ENCODE results near the gene DHRS11. TPM values are rescaled to one million over a fixed set of nuclear protein-coding genes. Genes with fewer than 3 reads are reported as not detected.

Gene DHRS11
- polyA plus RNA-seq, 4 donors = 195 to 654 (median 459) TPM

DNA sequence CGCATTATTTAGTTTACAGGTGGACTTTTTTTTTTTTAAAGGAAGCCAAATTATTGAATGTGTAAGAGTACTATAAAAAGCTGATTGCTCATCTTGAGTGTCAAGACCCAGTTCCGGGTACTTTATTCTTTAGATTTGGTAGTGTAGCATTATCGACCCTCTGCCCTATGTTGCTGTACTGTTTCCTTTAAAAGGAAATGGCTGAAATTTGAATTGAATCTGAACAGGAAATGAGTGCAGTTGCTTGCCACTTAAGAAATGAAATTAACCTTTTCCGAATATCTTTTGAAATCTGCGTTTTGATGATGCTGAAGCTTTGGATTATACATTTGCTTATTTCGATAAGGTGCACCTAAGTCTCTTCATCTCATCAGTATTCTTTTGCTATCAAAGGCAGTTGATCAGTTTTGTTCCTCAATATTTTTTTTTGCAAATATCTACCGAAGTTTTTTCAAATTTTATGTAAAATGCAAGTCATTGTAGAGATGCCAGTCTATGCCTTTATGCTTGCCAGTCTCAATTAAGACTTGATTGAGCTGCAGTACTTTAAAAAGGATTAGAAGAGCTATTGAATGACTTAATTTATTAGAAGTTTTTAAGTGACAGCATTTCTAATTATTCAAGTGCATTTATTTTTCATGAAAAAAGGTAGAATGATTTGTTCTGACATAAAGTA lies 45.1 kb upstream of the DHRS11 start:
- Histone ChIP-seq H3K4me1 (ENCODE audit: control insufficient read depth in 3 of 3, insufficient read depth in 2 of 3, low read depth in 1 of 3, low read length in 2 of 3) (peaks cover 2 to 15% (median 4%) of the 10 kb centered on the region in 3 donors), H3K27ac (ENCODE audit: low read depth in 1 of 3, low read length in 2 of 3) (peak overlapping the region; percentile 93 to 95 (median 95)), H3K4me3 (ENCODE audit: low read depth in 1 of 3, low read length in 3 of 3) (peak overlapping the region; percentile 60 to 99 (median 89)), H3K36me3 (ENCODE audit: control insufficient read depth in 3 of 3, insufficient read depth in 2 of 3, low read depth in 1 of 3, low read length in 3 of 3) (peaks cover 2 to 4% (median 3%) of the 10 kb centered on the region in 3 donors), H3K9me3 (ENCODE audit: control insufficient read depth in 2 of 2, insufficient read depth in 1 of 2, low read depth in 1 of 2, low read length in 1 of 2) (no peaks in the 10 kb centered on the region), H3K27me3 (ENCODE audit: control insufficient read depth in 3 of 3, insufficient read depth in 3 of 3, low read length in 3 of 3) (no peaks in the 10 kb centered on the region)
- 3 to 7% (median 3%) methylated on average over 7 of the region's 7 CpGs for WGBS, 3 donors
- FAIRE-seq = no peak
- peak; percentile 16 to 19 for DNase-seq

DNA sequence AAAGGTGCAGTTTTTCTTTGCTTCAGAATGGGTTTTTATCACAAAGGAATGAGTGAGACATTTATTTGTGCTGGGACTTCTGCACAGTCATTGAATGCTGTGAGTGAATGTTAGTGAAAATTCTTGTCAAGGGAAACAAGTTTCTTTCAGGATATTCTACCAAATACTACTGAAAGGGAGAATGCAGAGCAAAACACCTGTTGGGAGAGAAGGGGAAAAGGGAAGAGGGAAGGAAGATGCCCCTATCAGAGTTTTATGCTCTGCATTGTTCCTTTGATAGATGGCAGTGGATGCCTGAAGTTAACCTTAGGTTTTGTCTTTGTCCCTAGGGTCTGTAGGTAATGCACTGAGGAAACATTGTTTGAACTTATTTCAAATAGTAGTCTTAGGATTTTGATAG lies 43.9 kb upstream of the DHRS11 start:
- DNase-seq (no peak), FAIRE-seq (no peak)
- H3K27me3 ChIP-seq (ENCODE audit: control insufficient read depth in 3 of 3, insufficient read depth in 3 of 3, low read length in 3 of 3) = no peaks in the 10 kb centered on the region
- no peaks in the 10 kb centered on the region for H3K9me3 ChIP-seq (ENCODE audit: control insufficient read depth in 2 of 2, insufficient read depth in 1 of 2, low read depth in 1 of 2, low read length in 1 of 2)
- H3K27ac ChIP-seq (ENCODE audit: low read depth in 1 of 3, low read length in 2 of 3) = no peak overlapping the region
- peaks cover 2 to 8% (median 3%) of the 10 kb centered on the region in 3 donors for H3K36me3 ChIP-seq (ENCODE audit: control insufficient read depth in 3 of 3, insufficient read depth in 2 of 3, low read depth in 1 of 3, low read length in 3 of 3)
- H3K4me3 ChIP-seq (ENCODE audit: low read depth in 1 of 3, low read length in 3 of 3) = peak overlapping the region in 2 of 3 donors; percentile 3 to 10
- H3K4me1 ChIP-seq (ENCODE audit: control insufficient read depth in 3 of 3, insufficient read depth in 2 of 3, low read depth in 1 of 3, low read length in 2 of 3) = peaks cover 2 to 15% (median 4%) of the 10 kb centered on the region in 3 donors

DNA sequence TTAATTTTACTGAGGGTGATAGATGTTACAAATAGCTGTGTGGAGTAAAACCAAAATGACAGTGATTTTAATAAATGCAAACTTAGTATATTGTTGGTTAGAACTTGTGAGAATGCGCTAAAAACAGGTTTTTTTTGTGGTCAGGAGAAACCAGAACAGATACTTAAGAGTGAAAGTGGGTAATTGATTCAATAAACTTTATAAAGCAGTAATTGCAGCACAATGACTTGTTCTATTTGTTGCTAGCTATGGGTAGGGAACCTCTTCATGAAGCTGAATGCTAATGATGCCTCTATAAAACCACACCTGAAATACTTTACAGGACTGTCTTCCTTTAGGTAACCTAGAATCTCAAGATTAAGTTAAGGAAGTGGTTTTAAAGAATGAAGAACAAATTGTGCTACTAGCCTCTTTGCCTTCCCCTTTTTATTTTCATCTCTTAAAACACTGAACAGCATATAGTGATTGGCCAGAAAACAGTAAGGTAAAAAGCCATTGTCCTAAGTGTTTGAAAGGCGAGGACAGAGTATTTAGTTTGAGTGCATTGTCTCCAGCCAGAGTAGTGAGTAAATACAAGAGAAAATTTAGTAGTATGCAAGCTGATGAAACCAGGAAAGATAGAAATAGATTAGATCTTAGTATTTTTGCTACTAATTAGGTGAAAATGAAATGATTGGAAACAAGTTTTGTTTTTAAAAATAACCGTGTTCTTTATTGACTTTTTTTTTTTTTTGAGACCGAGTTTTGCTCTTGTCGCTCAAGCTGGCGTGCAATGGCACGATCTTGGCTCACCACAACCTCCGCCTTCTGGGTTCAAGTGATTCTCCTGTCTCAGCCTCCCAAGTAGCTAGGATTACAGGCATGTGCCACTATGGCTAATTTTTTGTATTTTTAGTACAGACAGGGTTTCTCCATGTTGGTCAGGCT lies 40.9 kb upstream of the DHRS11 start:
- FAIRE-seq = no peak

DNA sequence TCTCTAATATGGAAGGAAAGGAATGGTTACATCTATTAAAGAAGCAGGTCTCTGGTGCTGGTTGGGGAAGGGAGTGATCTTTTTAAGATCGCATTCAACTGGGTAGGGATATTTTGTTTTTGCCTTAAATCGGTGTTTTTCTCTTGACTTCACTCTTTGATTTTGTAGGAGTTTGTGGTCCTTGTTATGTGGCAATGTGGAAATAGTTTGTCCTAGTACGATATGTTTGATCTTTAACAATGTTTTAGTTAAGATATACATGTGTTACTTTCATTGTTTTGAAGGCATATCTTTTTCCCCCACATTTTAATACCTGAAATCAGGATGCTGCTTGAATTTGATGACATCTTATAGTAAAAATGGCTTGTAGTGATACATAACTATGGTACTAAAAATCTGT lies 38.2 kb upstream of the DHRS11 start:
- no peak overlapping the region for H3K27ac ChIP-seq (ENCODE audit: low read depth in 1 of 3, low read length in 2 of 3)
- peaks cover 0 to 5% (median 0%) of the 10 kb centered on the region in 3 donors for H3K4me1 ChIP-seq (ENCODE audit: control insufficient read depth in 3 of 3, insufficient read depth in 2 of 3, low read depth in 1 of 3, low read length in 2 of 3)
- DNase-seq (no peak), FAIRE-seq (no peak)
- no peak overlapping the region for H3K4me3 ChIP-seq (ENCODE audit: low read depth in 1 of 3, low read length in 3 of 3)
- WGBS, 3 donors = 81 to 90% (median 88%) methylated on average over 3 of the region's 3 CpGs
- H3K27me3 ChIP-seq (ENCODE audit: control insufficient read depth in 3 of 3, insufficient read depth in 3 of 3, low read length in 3 of 3) = no peaks in the 10 kb centered on the region
- no peaks in the 10 kb centered on the region for H3K9me3 ChIP-seq (ENCODE audit: control insufficient read depth in 2 of 2, insufficient read depth in 1 of 2, low read depth in 1 of 2, low read length in 1 of 2)
- peaks cover 7 to 37% (median 10%) of the 10 kb centered on the region in 3 donors for H3K36me3 ChIP-seq (ENCODE audit: control insufficient read depth in 3 of 3, insufficient read depth in 2 of 3, low read depth in 1 of 3, low read length in 3 of 3)

More for the DNA sequence above, 40.9 kb upstream of the DHRS11 start:
- Histone ChIP-seq H3K4me3 (ENCODE audit: low read depth in 1 of 3, low read length in 3 of 3) (no peak overlapping the region), H3K4me1 (ENCODE audit: control insufficient read depth in 3 of 3, insufficient read depth in 2 of 3, low read depth in 1 of 3, low read length in 2 of 3) (peaks cover 0 to 11% (median 2%) of the 10 kb centered on the region in 3 donors), H3K27me3 (ENCODE audit: control insufficient read depth in 3 of 3, insufficient read depth in 3 of 3, low read length in 3 of 3) (no peaks in the 10 kb centered on the region), H3K36me3 (ENCODE audit: control insufficient read depth in 3 of 3, insufficient read depth in 2 of 3, low read depth in 1 of 3, low read length in 3 of 3) (peaks cover 3 to 20% (median 4%) of the 10 kb centered on the region in 3 donors), H3K27ac (ENCODE audit: low read depth in 1 of 3, low read length in 2 of 3) (peak overlapping the region in 1 of 3 donors; percentile 49), H3K9me3 (ENCODE audit: control insufficient read depth in 2 of 2, insufficient read depth in 1 of 2, low read depth in 1 of 2, low read length in 1 of 2) (no peaks in the 10 kb centered on the region)
- DNase-seq = peak; percentile 11 to 64
- WGBS, 3 donors = 73 to 81% (median 76%) methylated on average over 8 of the region's 8 CpGs

DNA sequence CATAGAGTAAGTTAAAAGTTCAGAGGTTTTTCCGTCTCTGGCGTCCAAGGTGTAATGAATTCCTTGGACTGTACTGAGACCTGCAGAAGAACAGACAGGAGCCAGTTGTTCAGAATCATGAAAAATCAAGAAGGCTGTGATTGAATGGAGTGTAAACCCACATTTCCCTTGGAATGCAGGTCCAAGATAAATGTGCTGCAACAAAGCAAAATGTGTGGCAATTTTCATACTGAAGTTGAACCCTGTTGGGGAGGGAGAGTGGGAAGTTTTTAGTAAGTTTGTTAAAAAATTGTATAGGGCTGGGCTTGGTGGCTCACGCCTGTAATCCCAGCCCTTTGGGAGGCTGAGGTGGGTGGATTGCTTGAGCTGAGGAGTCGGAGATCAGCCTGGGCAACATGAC lies 25.6 kb upstream of the DHRS11 start:
- peaks cover 6 to 60% (median 16%) of the 10 kb centered on the region in 3 donors for H3K36me3 ChIP-seq (ENCODE audit: control insufficient read depth in 3 of 3, insufficient read depth in 2 of 3, low read depth in 1 of 3, low read length in 3 of 3)
- 94 to 97% (median 95%) methylated on average over 4 of the region's 4 CpGs for WGBS, 3 donors
- no peak for FAIRE-seq

DNA sequence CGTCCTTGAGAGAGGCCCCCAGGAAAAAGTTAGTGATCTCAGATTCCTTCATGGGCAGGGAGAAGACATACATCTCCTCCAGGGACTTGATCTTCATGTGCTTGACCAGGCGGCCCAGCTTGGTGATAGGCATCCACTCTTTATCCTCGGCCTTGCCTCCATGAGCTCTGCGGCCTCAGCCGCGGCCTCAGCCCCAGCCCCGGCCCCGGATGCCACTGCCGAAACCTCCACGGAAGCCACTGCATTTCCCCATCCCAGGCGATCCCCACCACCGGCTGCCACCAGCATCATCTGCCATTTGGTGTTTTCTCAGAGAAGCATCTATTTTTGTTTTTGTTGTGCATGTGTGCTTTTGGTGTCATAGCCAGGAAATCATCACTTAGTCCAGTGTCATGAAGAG lies 16.7 kb upstream of the DHRS11 start:
- H3K4me3 ChIP-seq (ENCODE audit: low read depth in 1 of 3, low read length in 3 of 3) = no peak overlapping the region
- H3K4me1 ChIP-seq (ENCODE audit: control insufficient read depth in 3 of 3, insufficient read depth in 2 of 3, low read depth in 1 of 3, low read length in 2 of 3) = no peaks in the 10 kb centered on the region
- WGBS, 3 donors = 94 to 96% (median 94%) methylated on average over 12 of the region's 12 CpGs
- DNase-seq = no peak
- no peak for FAIRE-seq
- H3K27me3 ChIP-seq (ENCODE audit: control insufficient read depth in 3 of 3, insufficient read depth in 3 of 3, low read length in 3 of 3) = no peaks in the 10 kb centered on the region
- H3K36me3 ChIP-seq (ENCODE audit: control insufficient read depth in 3 of 3, insufficient read depth in 2 of 3, low read depth in 1 of 3, low read length in 3 of 3) = peaks cover 17 to 43% (median 24%) of the 10 kb centered on the region in 3 donors
- no peak overlapping the region for H3K27ac ChIP-seq (ENCODE audit: low read depth in 1 of 3, low read length in 2 of 3)
- H3K9me3 ChIP-seq (ENCODE audit: control insufficient read depth in 2 of 2, insufficient read depth in 1 of 2, low read depth in 1 of 2, low read length in 1 of 2) = no peaks in the 10 kb centered on the region

More for the DNA sequence above, 25.6 kb upstream of the DHRS11 start:
- no peaks in the 10 kb centered on the region for H3K27me3 ChIP-seq (ENCODE audit: control insufficient read depth in 3 of 3, insufficient read depth in 3 of 3, low read length in 3 of 3)
- H3K27ac ChIP-seq (ENCODE audit: low read depth in 1 of 3, low read length in 2 of 3) = no peak overlapping the region
- H3K4me1 ChIP-seq (ENCODE audit: control insufficient read depth in 3 of 3, insufficient read depth in 2 of 3, low read depth in 1 of 3, low read length in 2 of 3) = no peaks in the 10 kb centered on the region
- H3K4me3 ChIP-seq (ENCODE audit: low read depth in 1 of 3, low read length in 3 of 3) = no peak overlapping the region
- H3K9me3 ChIP-seq (ENCODE audit: control insufficient read depth in 2 of 2, insufficient read depth in 1 of 2, low read depth in 1 of 2, low read length in 1 of 2) = no peaks in the 10 kb centered on the region
- no peak for DNase-seq

DNA sequence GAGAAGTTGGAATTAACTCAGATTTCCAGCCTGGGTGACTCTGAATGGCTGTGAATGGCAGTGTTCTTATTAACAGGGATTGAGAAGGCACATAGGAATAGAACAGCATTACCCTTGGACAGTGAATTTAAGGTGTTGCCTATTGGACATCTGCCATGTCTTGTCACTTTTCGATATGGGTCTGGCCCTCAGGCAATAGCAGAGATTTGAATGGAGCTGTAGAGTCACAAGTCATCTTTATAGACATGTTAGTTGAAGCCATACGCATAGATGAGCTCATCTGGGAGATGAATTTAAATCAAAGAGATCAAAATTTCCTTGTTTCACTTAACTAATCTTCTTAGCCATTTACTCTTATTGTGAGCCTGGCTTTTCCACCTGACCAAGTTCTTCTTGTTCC lies 14.9 kb upstream of the DHRS11 start:
- no peaks in the 10 kb centered on the region for H3K9me3 ChIP-seq (ENCODE audit: control insufficient read depth in 2 of 2, insufficient read depth in 1 of 2, low read depth in 1 of 2, low read length in 1 of 2)
- WGBS, 3 donors = 64 to 86% (median 66%) methylated on average over 2 of the region's 2 CpGs
- H3K4me3 ChIP-seq (ENCODE audit: low read depth in 1 of 3, low read length in 3 of 3) = no peak overlapping the region
- no peak overlapping the region for H3K27ac ChIP-seq (ENCODE audit: low read depth in 1 of 3, low read length in 2 of 3)
- H3K4me1 ChIP-seq (ENCODE audit: control insufficient read depth in 3 of 3, insufficient read depth in 2 of 3, low read depth in 1 of 3, low read length in 2 of 3) = no peaks in the 10 kb centered on the region
- peaks cover 17 to 39% (median 28%) of the 10 kb centered on the region in 3 donors for H3K36me3 ChIP-seq (ENCODE audit: control insufficient read depth in 3 of 3, insufficient read depth in 2 of 3, low read depth in 1 of 3, low read length in 3 of 3)
- no peaks in the 10 kb centered on the region for H3K27me3 ChIP-seq (ENCODE audit: control insufficient read depth in 3 of 3, insufficient read depth in 3 of 3, low read length in 3 of 3)
- no peak for FAIRE-seq
- DNase-seq = peak in 1 of 2 donors; percentile 6

DNA sequence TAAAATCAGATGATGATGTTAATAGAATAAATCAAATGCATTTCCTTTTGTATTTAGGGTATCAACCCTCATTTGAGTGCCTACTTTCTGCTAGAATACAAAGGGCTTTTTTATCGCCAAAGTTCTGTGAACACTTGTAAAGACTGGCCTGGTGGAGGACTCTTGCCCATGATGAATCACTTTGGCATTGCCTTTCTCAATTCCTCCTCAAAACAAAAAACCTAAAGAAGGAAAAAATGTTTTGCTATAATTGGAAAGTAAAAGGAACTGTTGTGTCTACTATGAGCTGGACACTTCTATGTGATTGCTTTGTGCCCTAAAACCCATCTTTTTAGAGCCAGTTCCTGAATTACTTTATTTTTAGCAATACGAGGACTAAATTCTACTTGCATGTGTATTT lies 13.0 kb upstream of the DHRS11 start:
- FAIRE-seq (no peak), DNase-seq (no peak)
- no peaks in the 10 kb centered on the region for H3K27me3 ChIP-seq (ENCODE audit: control insufficient read depth in 3 of 3, insufficient read depth in 3 of 3, low read length in 3 of 3)
- no peaks in the 10 kb centered on the region for H3K4me1 ChIP-seq (ENCODE audit: control insufficient read depth in 3 of 3, insufficient read depth in 2 of 3, low read depth in 1 of 3, low read length in 2 of 3)
- H3K9me3 ChIP-seq (ENCODE audit: control insufficient read depth in 2 of 2, insufficient read depth in 1 of 2, low read depth in 1 of 2, low read length in 1 of 2) = no peaks in the 10 kb centered on the region
- no peak overlapping the region for H3K27ac ChIP-seq (ENCODE audit: low read depth in 1 of 3, low read length in 2 of 3)
- 93 to 97% (median 96%) methylated on average over 2 of the region's 2 CpGs for WGBS, 3 donors
- peaks cover 15 to 46% (median 33%) of the 10 kb centered on the region in 3 donors for H3K36me3 ChIP-seq (ENCODE audit: control insufficient read depth in 3 of 3, insufficient read depth in 2 of 3, low read depth in 1 of 3, low read length in 3 of 3)
- H3K4me3 ChIP-seq (ENCODE audit: low read depth in 1 of 3, low read length in 3 of 3) = no peak overlapping the region

Measured in small intestine (tissue), 7 donors.